Measurements from ENCODE around the gene PMIS2.
A peak's percentile ranks its signal among the peaks of the same experiment; 100 is the strongest.

DNA sequence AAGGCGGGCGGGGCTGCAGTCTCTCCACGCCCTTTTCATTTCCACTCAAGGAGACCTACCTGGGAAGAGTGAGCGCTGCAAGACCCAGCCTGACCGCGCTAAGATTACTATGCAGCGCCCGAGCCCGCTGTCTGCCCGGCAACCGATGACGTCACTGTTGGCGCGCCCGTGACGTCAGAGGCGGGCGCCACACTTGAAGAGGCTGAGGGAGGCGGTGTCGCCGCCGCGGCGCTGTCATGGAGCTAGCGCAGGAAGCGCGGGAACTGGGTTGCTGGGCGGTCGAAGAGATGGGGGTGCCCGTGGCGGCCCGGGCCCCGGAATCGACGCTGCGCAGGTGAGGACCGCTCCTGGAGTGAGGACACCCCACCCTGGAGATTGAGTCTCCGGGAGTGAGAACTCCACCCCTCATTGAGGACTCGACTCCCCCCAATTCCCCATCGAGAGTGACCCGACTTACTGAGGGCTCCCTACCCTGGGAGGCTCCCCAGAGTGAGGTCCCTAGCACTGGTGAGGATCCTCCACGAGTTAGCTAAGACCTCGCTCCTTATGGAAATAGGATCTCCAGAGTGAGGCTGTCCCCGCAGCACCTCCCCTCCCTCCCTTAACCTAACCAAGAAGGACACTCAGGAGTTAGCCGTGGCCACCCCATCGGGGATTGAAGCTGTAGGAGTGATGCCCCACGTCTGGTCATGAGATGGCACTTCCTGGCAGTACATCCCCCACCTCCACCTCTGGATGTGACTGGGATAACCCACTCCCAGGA, 26.8 kb downstream of the PMIS2 start, which contains the start of gene HAUS5:
- peak; percentile 65 for TF ChIP-seq POLR2A (IDR thresholded peaks at IDR 0.05; ENCODE audit: extremely low read depth, insufficient read length)
- TF ChIP-seq, protein P1, sequence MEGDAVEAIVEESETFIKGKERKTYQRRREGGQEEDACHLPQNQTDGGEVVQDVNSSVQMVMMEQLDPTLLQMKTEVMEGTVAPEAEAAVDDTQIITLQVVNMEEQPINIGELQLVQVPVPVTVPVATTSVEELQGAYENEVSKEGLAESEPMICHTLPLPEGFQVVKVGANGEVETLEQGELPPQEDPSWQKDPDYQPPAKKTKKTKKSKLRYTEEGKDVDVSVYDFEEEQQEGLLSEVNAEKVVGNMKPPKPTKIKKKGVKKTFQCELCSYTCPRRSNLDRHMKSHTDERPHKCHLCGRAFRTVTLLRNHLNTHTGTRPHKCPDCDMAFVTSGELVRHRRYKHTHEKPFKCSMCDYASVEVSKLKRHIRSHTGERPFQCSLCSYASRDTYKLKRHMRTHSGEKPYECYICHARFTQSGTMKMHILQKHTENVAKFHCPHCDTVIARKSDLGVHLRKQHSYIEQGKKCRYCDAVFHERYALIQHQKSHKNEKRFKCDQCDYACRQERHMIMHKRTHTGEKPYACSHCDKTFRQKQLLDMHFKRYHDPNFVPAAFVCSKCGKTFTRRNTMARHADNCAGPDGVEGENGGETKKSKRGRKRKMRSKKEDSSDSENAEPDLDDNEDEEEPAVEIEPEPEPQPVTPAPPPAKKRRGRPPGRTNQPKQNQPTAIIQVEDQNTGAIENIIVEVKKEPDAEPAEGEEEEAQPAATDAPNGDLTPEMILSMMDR (IDR thresholded peaks at IDR 0.05; ENCODE audit: low read depth, low read length) = no peak

Data from NB4 (cell line).